GM19035 (cell line): ENCODE measurements around the gene FTL.

ENCODE experiments used
- ATAC-seq: cut with Tn5 transposase; IDR thresholded peaks from one replicate; pipeline ENCODE4 v1.9.1; 2021; ENCODE audit not compliant: unreplicated experiment

The FTL gene

DNA sequence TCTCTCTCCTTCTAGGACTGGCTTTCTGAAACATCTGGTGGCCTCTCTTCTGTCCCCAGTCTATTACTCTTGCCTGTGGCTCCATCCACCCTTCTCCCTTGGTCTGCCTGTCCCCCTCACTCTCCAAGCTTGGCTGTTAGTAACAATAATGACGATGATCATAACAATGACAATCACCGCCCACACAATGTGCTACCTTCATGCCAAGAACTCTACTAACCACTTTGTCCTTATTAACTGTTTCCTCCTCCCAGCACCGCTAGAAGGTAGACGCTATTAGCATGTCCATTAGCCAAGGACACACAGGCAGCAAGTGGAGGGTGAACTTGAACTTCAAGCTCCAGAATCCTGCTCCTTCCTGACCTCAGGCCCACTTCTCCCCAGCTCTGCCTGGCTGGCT, 25.3 kb downstream of the FTL start:
- no peak for ATAC-seq

DNA sequence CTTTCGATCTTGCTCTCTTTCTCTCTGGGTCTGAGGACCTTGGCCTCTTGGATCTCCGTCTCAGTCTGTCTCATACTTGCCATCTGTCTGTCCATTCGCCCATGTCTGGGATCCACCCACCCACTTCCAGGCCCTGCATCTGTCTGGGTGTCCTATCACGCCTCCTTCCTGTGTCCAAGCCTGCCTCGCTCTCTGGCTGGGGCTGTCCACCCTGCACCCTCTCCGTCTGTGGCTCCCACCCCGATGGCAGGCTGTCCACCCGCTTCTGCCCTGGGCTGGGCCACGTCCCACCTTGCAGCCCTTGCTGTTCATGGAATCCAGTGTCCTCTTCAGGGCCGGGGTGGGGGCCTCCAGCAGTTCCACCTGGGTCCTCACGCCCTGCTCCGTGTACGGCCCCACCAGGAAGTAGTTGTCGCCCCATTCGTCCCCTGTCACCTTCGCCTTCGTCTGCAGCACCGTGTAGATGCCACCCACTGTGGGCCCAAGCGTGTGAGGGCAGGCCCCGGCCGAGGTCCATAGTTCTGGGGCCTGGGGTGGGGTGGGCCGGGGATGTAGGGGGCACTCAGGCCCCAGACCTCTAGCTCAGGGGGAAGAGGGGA, 26.0 kb downstream of the FTL start:
- ATAC-seq: no peak

DNA sequence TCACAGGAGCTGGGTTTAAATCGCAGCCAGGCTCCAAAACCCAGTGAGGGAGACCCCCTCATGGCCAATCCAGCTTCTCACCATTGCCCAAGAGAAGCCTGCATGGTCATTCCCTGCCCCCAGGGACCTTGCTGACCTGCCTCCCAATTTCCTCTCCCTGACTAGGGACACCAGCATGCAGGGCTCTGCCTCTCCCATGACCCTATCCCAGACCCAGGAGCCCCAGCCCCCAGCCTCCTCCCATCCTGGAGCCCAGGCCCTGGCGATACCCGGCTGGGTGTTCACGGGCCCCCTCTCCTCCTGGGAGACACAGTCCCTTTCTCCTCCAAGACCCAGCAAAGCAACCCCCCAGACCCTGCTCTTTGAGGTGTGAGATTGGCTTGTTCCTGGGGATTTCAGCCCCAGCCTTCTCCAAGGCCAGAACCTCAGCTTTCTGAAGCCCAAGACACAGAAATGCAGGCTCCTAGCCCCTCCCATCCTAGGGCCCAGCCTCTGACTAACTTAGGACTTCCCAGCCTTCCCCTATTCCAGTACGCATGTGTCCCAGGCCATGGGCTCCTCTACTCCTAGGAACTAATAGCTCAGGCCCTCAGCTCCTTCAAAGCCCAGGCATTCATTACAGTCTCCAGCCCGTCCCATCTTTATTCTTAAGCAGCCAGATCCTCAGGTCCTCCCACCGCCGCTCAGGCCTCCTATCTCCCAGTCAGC, 26.9 kb downstream of the FTL start:
- no peak for ATAC-seq

DNA sequence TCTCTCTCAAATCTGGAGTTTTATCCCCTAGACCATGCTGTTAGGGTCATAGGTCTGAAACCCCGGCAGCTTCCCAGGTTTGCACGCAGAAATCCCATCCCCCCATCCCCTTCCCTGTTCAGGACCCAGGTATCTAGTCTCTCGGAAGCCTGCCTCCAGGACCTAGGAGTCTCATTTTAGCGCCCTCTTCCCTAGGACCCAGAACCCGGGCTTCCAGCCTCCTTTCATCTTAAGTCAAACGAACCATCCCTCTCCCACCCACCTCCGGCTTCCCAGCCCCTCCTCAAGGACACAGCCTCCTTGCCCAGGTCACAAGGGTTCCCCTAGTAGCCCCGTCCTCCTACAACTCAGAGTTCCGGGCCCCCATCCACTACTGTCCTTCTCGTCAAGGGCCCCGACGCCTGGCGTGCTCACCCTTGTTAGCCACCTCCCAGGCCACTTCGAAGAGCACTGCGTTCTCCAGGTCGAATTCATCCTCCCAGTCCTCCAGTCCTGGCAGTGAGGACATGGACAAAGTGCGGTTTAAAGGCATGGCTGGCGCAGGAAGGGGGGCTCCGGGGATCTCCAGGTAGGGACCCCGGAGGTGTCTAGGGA, 27.6 kb downstream of the FTL start:
- peak; percentile 3 for ATAC-seq

DNA sequence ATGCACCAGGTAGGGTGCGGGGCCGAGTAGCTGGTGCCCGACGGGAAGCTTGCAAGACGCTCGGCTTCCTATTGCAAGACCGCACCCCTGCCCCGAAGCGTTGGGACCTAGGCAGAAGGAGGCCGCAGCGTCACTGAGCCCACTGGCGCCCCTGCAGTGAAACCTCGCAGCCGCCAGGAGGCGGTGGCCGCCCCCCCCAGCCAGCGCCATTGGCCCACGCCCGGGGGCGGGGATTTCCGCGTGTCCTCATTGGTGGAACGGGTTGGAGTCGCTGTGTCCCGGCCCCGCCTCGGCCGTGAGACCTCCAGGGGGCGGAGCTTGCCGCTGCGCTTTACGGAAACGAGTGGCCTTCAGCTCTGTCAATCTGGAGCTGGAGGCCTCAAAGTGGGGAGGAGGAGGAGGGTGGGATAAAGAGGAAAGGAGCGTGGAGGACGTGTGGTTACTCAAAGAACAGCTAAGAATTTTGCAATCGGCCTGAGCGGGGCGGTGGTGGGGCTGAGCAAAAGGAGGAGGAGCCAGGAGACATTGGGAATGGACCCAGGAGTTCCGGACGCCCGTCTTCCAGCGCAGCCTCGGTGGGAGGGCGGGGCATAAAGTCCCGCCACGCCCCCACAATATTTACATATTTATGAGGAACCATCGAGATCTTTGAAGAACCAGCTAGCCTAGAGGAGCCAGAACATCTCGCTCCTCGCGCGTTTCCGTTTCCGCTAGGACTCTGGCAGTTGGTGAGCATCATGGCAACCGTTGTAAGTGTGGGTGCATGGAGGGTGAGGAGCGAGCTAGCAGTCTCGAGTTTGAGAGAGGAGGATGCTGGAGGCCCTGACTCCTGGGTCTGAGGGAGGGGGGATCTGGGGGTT, 28.3 kb downstream of the FTL start, which contains the start of the genes GYS1 and RUVBL2:
GYS1 (minus strand) TSS at position 135 of the 860 bp plus-strand sequence. CDS start 197 bp downstream, outside the sequence.
RUVBL2 (plus strand) TSS at position 713 of the 860 bp plus-strand sequence; CDS start at position 738, 25 bp downstream.
- peak; percentile 82 for ATAC-seq

DNA sequence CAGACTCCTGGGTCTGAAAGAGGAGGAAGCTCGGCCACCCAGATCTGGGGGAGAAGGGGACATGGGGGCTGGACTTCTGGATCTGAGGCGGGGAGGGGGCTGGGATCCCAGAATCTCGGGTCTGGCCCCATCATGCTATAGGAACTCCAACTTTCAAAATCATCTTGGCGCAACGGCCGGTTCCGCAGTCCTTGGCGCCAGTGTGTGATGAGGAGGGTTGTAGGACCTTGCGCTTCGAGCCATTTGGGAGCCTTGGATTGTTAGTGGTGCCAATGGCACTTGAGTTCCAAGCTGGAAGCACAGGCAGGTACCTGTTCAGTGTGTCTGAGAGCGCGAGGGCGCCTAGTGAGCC, 28.9 kb downstream of the FTL start:
- ATAC-seq: no peak

DNA sequence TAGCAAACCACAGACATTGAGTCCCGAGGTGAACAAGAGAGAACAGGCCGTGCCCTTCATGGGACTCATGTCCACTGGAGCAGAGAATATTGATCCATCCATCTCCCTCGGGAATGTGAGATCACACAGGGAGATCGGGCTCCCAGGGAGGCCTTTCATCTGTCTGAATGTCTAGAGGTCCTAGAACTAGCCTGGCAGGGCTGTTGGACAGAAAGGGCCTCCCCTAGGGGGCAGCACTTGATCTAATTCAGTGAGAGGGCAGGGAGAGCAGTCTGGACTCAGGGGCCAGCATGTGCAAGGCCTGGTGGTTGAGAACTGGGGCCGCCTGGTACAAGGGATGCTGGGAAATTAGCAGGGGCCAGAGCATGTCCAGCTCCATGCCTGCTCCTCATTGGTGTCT, 32.9 kb downstream of the FTL start:
- ATAC-seq: no peak

DNA sequence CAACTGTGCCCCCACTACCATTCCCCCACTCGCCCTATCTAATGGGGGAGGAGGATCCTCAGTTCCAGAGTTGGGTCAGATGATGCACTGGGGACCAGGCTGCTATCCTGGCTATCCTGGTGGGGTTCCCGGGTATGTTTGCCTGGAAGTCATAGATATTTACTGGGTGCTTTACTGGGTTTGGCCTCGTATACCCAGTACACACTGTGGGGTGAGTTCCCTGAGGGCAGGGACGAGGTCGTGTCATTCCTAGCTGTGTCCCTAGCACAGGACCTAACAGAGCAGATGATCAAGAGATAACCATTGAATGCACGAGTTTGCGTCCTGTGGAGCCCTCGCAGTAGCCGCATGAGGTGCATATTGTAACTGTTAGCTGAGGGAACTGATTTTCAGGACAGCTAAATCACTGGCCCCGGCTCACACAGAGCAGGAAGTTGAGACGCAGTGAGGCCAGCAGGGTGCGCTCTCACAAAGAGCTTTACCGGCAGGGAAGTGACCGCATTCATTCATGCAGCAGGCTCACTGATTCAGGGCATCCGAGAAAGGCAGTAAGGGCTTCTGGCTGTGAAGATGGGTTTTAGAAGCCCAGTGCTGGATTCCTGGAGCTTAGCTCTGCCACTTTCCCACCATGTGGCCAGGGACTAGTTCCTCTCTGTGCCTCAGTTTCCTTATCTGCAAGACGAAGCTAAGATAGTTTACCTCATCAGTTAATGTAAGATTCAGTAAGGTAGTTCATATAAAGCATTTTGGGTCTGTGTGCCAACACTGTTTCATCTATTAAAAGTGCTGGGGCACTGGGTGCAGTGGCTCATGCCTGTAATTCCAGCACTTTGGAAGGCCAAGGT, 34.6 kb downstream of the FTL start:
- ATAC-seq: no peak

DNA sequence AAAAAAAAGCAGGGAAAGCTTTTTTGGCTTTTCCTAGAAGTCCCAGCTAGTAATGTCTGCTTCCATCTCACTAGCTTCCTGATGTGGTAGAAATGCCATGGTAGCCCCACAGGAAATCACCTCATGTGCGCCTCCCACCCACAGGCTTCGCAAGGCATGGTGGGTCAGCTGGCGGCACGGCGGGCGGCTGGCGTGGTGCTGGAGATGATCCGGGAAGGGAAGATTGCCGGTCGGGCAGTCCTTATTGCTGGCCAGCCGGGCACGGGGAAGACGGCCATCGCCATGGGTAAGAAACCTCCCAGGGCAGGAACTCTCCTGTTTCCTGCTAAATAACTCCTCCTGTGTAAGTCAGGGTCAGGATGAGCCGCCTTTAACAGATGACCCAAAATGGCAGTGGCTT, 39.0 kb downstream of the FTL start:
- ATAC-seq: no peak

DNA sequence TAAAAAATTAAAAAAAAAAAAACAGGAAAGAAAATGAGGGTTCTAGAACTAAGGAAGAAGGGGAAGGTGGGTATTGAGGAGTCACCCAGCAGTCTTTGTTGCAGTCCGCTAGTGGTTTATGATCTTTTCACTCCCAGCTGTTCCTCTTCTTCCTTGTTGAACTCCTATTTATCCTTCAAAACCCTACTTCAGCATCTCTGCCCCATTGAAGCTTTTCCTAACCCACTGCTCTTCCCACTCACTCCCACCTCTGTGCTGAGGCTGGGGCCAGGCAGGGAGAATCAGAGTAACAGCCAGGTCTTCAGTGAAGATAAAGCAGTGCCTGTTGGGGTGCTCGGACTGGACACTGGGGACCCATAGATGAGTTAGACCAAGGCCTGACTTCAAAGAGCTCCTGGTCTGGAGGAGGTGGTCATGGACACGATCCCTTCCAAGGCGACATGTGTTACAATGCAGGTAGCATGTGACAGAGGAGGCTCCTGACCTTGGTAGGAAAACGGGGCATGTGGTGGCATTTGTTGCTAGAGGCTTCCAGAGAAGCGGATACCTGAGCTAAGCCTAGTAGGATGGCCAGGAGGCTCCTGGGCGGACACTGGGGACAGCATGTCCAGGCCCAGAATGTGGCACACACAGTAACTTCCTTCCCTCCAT, 40.0 kb downstream of the FTL start:
- ATAC-seq: no peak

DNA sequence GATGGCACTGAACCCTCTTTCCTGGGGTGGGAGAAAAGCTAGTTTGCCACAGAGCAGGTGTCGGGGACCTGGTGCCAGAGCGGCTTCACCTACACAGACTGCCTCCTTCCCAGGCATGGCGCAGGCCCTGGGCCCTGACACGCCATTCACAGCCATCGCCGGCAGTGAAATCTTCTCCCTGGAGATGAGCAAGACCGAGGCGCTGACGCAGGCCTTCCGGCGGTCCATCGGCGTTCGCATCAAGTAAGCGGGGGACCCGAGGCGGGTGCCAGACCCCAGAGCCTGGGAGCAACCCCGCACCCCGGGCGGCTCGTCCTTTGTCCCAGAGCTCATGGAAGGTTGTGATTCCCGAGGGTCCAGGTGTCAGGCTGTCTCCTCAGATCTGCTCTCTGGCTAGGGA, 41.8 kb downstream of the FTL start:
- ATAC-seq: no peak

DNA sequence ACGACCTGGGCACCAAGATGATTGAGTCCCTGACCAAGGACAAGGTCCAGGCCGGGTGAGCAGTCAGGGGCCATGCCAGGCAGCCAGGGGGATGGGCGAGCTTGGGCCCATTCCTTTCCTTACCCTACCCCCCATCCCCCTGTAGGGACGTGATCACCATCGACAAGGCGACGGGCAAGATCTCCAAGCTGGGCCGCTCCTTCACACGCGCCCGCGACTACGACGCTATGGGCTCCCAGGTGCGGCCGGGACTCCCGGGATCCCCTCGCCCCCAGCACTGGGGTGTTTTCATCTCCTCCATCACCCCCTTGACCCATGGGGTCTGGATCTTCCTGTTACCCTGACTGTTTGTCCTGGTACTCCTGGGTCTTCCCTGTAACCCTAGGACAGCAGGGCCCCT, 44.7 kb downstream of the FTL start:
- ATAC-seq: no peak

DNA sequence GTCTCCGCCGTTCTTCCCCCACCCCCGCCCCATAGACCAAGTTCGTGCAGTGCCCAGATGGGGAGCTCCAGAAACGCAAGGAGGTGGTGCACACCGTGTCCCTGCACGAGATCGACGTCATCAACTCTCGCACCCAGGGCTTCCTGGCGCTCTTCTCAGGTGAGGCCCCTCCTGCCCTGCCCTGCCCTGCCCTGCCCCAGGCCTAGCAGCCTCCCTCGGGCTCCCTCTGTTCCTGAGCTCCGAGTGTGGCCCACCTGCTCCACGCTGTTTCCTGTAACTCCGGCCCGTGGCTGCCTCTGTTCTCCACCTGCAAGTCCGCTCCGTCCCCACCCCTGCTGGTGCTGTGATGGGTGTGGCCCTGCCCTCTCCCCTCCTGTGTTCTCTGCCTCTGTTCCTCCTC, 45.3 kb downstream of the FTL start:
- ATAC-seq: no peak

DNA sequence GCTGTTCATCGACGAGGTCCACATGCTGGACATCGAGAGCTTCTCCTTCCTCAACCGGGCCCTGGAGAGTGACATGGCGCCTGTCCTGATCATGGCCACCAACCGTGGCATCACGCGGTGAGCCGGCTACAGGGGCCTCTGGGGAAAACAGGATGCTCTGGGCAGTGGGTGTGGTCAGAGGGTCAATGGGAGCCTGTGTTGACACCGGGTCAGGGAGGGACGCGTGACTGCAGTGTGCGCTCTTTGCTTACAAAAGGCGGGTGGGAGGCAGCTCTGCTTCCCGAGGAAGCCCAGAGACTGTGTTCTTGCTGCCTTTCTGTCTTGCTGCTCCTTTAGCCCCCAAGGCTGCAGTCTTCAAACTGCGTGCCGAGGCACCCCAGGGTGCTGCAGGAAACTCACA, 46.1 kb downstream of the FTL start:
- no peak for ATAC-seq

DNA sequence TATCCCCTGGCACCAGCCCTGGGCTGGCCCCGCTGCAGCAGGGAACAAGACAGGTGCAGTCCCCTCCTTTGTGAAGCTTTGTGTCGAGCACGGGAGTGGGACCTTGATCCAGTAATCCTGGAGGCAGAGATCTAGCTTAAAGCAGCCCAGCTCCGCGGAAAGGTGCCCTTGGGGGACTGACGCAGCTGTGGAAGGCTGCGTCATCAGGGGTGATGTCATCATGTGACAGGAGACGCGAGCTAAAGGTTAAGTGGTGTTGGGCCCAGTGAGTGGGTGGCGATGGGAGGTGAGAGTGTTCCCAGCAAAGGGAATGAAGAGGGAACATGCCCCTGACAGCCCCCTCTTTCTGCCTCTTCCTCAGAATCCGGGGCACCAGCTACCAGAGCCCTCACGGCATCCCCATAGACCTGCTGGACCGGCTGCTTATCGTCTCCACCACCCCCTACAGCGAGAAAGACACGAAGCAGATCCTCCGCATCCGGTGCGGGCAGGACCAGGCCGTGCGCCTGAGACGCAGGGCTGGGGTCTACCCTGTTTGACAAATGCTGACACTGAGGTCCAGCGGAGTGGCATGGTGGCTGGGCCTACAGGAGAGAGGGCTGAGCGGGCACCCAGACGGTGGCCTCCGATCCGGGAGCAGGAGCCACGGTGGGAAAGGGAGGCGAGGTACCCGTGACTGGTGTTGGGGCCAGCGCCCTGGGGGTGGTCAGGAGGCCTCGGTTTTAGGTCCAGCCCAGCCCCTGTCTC, 49.2 kb downstream of the FTL start:
- ATAC-seq: no peak

DNA sequence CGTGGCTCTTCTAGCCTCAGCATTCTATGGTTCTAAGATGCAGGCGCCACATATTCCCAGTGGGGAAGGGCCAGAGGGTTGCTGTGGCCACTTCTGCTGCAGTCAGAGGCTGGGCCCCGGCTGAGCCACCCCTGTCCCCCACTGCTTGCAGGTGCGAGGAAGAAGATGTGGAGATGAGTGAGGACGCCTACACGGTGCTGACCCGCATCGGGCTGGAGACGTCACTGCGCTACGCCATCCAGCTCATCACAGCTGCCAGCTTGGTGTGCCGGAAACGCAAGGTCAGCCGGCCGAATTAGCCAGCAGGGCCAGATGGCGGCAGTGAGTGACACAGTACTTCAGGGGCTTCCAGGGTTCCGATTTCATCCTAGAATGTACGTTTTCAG, 49.8 kb downstream of the FTL start:
- no peak for ATAC-seq

DNA sequence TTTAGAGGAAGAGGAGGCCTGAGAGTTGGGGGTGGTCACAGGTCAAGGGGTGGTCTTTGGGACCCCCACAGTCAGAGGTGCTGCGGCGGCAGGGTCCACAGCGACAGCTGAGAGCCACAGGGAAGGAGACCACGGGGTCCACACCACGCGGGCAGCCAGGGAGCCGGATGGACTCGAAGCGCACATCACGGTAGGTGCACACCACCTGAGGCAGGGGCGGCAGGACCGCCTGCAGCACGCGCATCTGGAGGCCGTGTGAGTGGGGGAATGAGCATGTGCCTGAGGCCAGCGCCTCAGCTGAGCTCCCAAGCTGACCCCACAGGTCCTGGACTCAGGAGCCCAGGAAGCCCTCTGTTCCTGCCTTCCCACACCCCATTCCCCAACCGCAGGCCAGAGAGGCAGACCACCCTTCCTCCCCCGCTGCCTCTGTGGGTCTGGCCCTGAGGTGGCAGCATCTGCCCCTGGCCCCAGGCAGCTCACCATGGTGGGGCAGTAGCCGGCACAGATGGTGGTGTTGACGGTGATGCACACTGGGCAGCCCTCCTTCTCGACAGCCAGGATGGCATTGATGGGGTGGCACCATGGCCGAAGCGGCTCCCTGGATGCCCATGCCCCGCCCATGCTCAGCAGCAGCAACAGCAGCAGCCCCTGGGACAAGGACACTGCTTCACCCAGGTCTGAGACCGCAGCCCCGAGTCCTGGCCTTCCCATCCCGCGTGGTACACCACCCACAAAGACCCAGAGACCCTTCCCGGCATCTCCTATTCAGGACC, 51.1 kb downstream of the FTL start:
- ATAC-seq: no peak
